Mucosa of rectum (tissue), 2 donors: ENCODE measurements around the gene ATRNL1.

ENCODE experiments used
- H3K27ac ChIP-seq, 2 donors: one replicate each; pipeline ENCODE4 v1.7.0; 2013; ENCODE audit warnings: inconsistent platforms in 2 of 2, low read depth in 2 of 2, low read length in 2 of 2
- H3K27me3 ChIP-seq, 2 donors: one replicate each; pipeline ENCODE4 v1.7.0; 2013; ENCODE audit warnings: low read length in 2 of 2; ENCODE audit not compliant: control insufficient read depth in 2 of 2, insufficient read depth in 2 of 2
- H3K36me3 ChIP-seq, 2 donors: one replicate each; pipeline ENCODE4 v1.7.0; 2013; ENCODE audit warnings: low read length in 2 of 2; ENCODE audit not compliant: control insufficient read depth in 2 of 2, insufficient read depth in 2 of 2
- H3K4me1 ChIP-seq, 2 donors: one replicate each; pipeline ENCODE4 v1.7.0; 2013; ENCODE audit warnings: low read length in 2 of 2, mild to moderate bottlenecking in 1 of 2; ENCODE audit not compliant: control insufficient read depth in 2 of 2, insufficient read depth in 2 of 2
- H3K4me3 ChIP-seq, 2 donors: one replicate each; pipeline ENCODE4 v1.7.0; 2013; ENCODE audit warnings: low read length in 2 of 2
- H3K9ac ChIP-seq, 2 donors: one replicate each; pipeline ENCODE4 v1.7.0; 2013; ENCODE audit warnings: low read length in 2 of 2, low read depth in 1 of 2, mild to moderate bottlenecking in 1 of 2
- H3K9me3 ChIP-seq, 2 donors: one replicate each; pipeline ENCODE4 v1.7.0; 2013; ENCODE audit warnings: low read length in 2 of 2; ENCODE audit not compliant: control insufficient read depth in 2 of 2
- donor health status: healthy.
- donor health status: Normal muscosa, but diverticular disease.

ATRNL1 gene

GRCh38 chr10:115957012-115957399, 863.8 kb downstream of the ATRNL1 start:
- Histone ChIP-seq H3K4me1 (no peaks in the 10 kb centered on the region), H3K4me3 (no peak overlapping the region), H3K9ac (no peak overlapping the region), H3K27me3 (no peaks in the 10 kb centered on the region), H3K36me3 (no peaks in the 10 kb centered on the region), H3K27ac (no peak overlapping the region), H3K9me3 (no peaks in the 10 kb centered on the region)

GRCh38 chr10:115957786-115958442, 864.7 kb downstream of the ATRNL1 start:
- H3K4me3 ChIP-seq = no peak overlapping the region
- no peaks in the 10 kb centered on the region for H3K27me3 ChIP-seq
- no peaks in the 10 kb centered on the region for H3K36me3 ChIP-seq
- no peaks in the 10 kb centered on the region for H3K4me1 ChIP-seq
- H3K27ac ChIP-seq = no peak overlapping the region
- H3K9me3 ChIP-seq = no peaks in the 10 kb centered on the region
- H3K9ac ChIP-seq = no peak overlapping the region

GRCh38 chr10:115963848-115964247, 870.7 kb downstream of the ATRNL1 start:
- no peak overlapping the region for H3K9ac ChIP-seq

GRCh38 chr10:115964827-115965226, 871.7 kb downstream of the ATRNL1 start:
- no peaks in the 10 kb centered on the region for H3K36me3 ChIP-seq
- no peak overlapping the region for H3K4me3 ChIP-seq
- H3K9me3 ChIP-seq = no peaks in the 10 kb centered on the region
- no peak overlapping the region for H3K9ac ChIP-seq
- no peaks in the 10 kb centered on the region for H3K4me1 ChIP-seq
- H3K27ac ChIP-seq = no peak overlapping the region
- no peaks in the 10 kb centered on the region for H3K27me3 ChIP-seq

More at GRCh38 chr10:115963848-115964247, 870.7 kb downstream of the ATRNL1 start:
- Histone ChIP-seq H3K4me1 (no peaks in the 10 kb centered on the region), H3K27me3 (no peaks in the 10 kb centered on the region), H3K4me3 (no peak overlapping the region), H3K27ac (no peak overlapping the region), H3K9me3 (no peaks in the 10 kb centered on the region), H3K36me3 (no peaks in the 10 kb centered on the region)

- H3K9ac ChIP-seq = no peak overlapping the region
- H3K27ac ChIP-seq = no peak overlapping the region
- H3K9me3 ChIP-seq = no peaks in the 10 kb centered on the region
- no peaks in the 10 kb centered on the region for H3K27me3 ChIP-seq
- no peak overlapping the region for H3K4me3 ChIP-seq
- no peaks in the 10 kb centered on the region for H3K36me3 ChIP-seq
- no peaks in the 10 kb centered on the region for H3K4me1 ChIP-seq
Measured at GRCh38 chr10:115965376-115965775, 872.2 kb downstream of the ATRNL1 start.

GRCh38 chr10:115968236-115968635, 875.1 kb downstream of the ATRNL1 start:
- H3K36me3 ChIP-seq = no peaks in the 10 kb centered on the region
- H3K4me1 ChIP-seq = no peaks in the 10 kb centered on the region
- no peak overlapping the region for H3K9ac ChIP-seq
- no peak overlapping the region for H3K4me3 ChIP-seq
- no peak overlapping the region for H3K27ac ChIP-seq
- no peaks in the 10 kb centered on the region for H3K9me3 ChIP-seq
- H3K27me3 ChIP-seq = no peaks in the 10 kb centered on the region

GRCh38 chr10:115969591-115969990, 876.4 kb downstream of the ATRNL1 start:
- Histone ChIP-seq H3K9me3 (no peaks in the 10 kb centered on the region), H3K27ac (no peak overlapping the region), H3K4me3 (no peak overlapping the region), H3K9ac (no peak overlapping the region), H3K36me3 (no peaks in the 10 kb centered on the region), H3K4me1 (no peaks in the 10 kb centered on the region), H3K27me3 (no peaks in the 10 kb centered on the region)

GRCh38 chr10:115971921-115972320, 878.8 kb downstream of the ATRNL1 start:
- H3K27me3 ChIP-seq = no peaks in the 10 kb centered on the region
- no peaks in the 10 kb centered on the region for H3K4me1 ChIP-seq
- no peak overlapping the region for H3K27ac ChIP-seq
- no peak overlapping the region for H3K4me3 ChIP-seq
- no peak overlapping the region for H3K9ac ChIP-seq
- H3K9me3 ChIP-seq = no peaks in the 10 kb centered on the region
- no peaks in the 10 kb centered on the region for H3K36me3 ChIP-seq

GRCh38 chr10:115972426-115972825, 879.3 kb downstream of the ATRNL1 start:
- no peak overlapping the region for H3K27ac ChIP-seq
- no peaks in the 10 kb centered on the region for H3K27me3 ChIP-seq
- H3K4me3 ChIP-seq = no peak overlapping the region
- H3K4me1 ChIP-seq = no peaks in the 10 kb centered on the region
- no peaks in the 10 kb centered on the region for H3K36me3 ChIP-seq
- H3K9me3 ChIP-seq = no peaks in the 10 kb centered on the region
- no peak overlapping the region for H3K9ac ChIP-seq

GRCh38 chr10:115974351-115974750, 881.2 kb downstream of the ATRNL1 start:
- no peaks in the 10 kb centered on the region for H3K36me3 ChIP-seq

More at GRCh38 chr10:115974351-115974750, 881.2 kb downstream of the ATRNL1 start:
- H3K4me3 ChIP-seq = no peak overlapping the region
- no peaks in the 10 kb centered on the region for H3K9me3 ChIP-seq
- no peaks in the 10 kb centered on the region for H3K4me1 ChIP-seq
- H3K9ac ChIP-seq = no peak overlapping the region
- H3K27me3 ChIP-seq = no peaks in the 10 kb centered on the region
- no peak overlapping the region for H3K27ac ChIP-seq
